ENCODE measurements around the gene AMDHD2. TPM values are rescaled to one million over a fixed set of nuclear protein-coding genes. Genes with fewer than 3 reads are reported as not detected.
A peak's percentile ranks its signal among the peaks of the same experiment; 100 is the strongest.

The AMDHD2 gene
- total RNA-seq, 1 donor from 2014 or later: 46.4 TPM

DNA sequence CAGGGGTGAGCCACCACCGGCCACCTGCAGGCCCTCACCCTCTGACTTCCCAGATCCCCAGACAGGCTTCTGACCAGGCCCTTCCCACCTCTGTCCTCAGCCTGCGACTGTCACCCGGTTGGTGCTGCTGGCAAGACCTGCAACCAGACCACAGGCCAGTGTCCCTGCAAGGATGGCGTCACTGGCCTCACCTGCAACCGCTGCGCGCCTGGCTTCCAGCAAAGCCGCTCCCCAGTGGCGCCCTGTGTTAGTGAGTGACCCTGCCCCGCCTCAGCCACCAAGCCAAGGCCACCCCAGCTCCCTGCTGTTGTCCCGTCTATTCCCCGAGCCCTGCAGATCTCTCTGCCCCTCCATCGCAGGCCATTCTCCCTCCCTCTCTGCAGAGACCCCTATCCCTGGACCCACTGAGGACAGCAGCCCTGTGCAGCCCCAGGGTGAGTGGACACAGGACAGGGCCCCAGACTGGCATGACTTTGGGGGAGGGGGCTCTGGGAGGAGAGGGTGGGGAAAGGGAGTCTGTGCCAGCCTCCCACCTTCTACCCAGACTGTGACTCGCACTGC, 47.2 kb upstream of the AMDHD2 start:
- Mint-ChIP-seq H3K36me3 (no peaks in the 10 kb centered on the region), H3K27me3 (ENCODE audit: low read depth) (peaks cover 3% of the 10 kb centered on the region)
- TF ChIP-seq, protein P1, sequence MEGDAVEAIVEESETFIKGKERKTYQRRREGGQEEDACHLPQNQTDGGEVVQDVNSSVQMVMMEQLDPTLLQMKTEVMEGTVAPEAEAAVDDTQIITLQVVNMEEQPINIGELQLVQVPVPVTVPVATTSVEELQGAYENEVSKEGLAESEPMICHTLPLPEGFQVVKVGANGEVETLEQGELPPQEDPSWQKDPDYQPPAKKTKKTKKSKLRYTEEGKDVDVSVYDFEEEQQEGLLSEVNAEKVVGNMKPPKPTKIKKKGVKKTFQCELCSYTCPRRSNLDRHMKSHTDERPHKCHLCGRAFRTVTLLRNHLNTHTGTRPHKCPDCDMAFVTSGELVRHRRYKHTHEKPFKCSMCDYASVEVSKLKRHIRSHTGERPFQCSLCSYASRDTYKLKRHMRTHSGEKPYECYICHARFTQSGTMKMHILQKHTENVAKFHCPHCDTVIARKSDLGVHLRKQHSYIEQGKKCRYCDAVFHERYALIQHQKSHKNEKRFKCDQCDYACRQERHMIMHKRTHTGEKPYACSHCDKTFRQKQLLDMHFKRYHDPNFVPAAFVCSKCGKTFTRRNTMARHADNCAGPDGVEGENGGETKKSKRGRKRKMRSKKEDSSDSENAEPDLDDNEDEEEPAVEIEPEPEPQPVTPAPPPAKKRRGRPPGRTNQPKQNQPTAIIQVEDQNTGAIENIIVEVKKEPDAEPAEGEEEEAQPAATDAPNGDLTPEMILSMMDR (IDR thresholded peaks at IDR 0.05; ENCODE audit: unreplicated experiment): no peak

DNA sequence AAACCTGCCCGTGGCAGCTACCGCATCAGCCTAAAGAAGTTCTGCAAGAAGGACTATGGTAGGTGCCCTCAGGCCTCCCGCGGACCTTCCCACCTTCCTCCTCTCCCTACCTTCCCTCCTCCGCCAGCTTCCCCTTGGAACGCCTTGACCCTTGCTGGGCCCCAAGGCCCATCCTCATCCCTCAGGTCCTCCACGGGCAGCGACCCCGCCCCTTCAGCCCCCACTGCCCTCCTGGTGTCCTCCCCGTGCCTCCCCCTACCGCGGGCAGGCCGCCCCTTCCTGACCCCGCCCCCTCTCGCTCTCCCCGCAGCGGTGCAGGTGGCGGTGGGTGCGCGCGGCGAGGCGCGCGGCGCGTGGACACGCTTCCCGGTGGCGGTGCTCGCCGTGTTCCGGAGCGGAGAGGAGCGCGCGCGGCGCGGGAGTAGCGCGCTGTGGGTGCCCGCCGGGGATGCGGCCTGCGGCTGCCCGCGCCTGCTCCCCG, 46.7 kb upstream of the AMDHD2 start:
- Mint-ChIP-seq H3K4me3 (peak overlapping the region; percentile 67), H3K9me3 (no peaks in the 10 kb centered on the region), H3K36me3 (no peaks in the 10 kb centered on the region), H3K27ac (no peak overlapping the region), H3K4me1 (peaks cover 37% of the 10 kb centered on the region), H3K27me3 (ENCODE audit: low read depth) (peaks cover 3% of the 10 kb centered on the region)
- no peak for DNase-seq (ENCODE audit: low spot score in 2 of 2, unreplicated experiment in 2 of 2)
- TF ChIP-seq, protein P1 (IDR thresholded peaks at IDR 0.05; ENCODE audit: unreplicated experiment): no peak

More for the DNA sequence above, 47.2 kb upstream of the AMDHD2 start:
- no peak overlapping the region for H3K27ac Mint-ChIP-seq
- no peaks in the 10 kb centered on the region for H3K9me3 Mint-ChIP-seq
- no peak for DNase-seq (ENCODE audit: low spot score in 2 of 2, unreplicated experiment in 2 of 2)
- peaks cover 38% of the 10 kb centered on the region for H3K4me1 Mint-ChIP-seq
- peak overlapping the region; percentile 67 for H3K4me3 Mint-ChIP-seq

DNA sequence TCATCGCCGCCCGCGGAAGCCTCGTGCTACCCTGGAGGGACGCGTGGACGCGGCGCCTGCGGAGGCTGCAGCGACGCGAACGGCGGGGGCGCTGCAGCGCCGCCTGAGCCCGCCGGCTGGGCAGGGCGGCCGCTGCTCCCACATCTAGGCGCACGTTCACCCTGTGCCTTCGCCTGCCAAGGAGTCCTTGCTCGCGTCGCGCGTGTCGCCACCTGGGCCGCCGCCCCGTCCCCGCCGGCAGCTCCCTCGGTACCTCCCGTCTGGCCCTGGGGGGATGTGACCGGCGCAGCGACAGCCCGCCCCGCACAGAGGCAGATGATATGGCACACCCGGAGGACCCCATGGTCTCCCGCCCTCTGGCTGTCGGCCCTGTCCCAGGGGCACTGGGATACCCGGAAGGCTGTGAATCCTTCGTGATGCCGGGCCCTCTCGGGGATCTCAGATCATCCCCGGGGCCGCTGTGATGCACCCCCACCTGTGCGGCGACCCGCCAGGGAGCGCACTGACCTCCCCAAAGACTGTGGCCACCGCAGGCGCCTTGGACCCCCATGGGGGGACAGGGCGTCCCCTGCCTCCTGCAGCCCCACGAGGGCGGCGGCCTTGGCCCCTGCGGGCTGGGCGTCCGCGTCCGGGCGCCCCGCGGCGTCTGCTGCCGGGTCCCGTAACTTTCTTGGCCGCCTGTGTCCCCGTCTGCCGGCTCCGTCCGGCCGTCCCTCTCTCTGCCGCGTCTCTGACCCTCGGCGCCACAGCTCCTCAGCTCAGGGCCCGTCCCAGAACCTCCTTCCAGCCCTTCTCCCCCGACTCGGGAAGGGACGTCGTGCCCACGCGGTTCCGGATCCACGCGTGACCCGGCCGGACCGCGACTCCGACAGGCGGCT, 45.9 kb upstream of the AMDHD2 start:
- Mint-ChIP-seq H3K9me3 (no peaks in the 10 kb centered on the region), H3K4me3 (peak overlapping the region; percentile 65), H3K27me3 (ENCODE audit: low read depth) (peaks cover 3% of the 10 kb centered on the region), H3K27ac (no peak overlapping the region), H3K4me1 (peaks cover 33% of the 10 kb centered on the region), H3K36me3 (no peaks in the 10 kb centered on the region)
- TF ChIP-seq, protein P1 (IDR thresholded peaks at IDR 0.05; ENCODE audit: unreplicated experiment): no peak
- peak in 1 of 2 experiments; percentile 58 for DNase-seq (ENCODE audit: low spot score in 2 of 2, unreplicated experiment in 2 of 2)

DNA sequence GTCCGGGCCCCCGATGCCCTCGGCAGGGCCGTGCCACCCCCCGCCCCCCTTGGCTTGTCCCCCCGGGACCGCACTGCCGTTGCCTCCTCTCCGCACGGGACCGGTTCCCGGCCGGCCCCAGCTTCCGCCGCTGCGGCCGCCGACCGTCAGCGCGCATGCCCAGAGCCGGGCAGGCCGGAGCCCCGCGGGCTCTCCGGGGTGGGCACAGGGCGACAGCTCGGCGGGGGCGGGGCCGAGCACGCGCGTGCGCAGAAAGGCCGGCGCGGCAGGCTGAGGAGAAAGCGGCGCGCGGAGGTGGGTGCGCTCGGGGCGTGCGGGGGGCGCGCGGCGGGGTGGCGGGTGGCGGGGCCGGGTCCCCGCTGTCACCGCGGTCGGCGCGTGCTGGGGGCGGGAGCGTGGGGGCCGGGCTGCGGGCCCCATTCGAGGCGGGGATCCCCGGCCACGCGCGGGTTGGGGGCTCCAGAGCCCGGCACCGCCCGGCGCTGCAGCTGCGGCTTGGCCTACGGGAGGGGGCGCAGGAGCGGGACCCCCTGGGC, 45.2 kb upstream of the AMDHD2 start, which contains the start of gene TBC1D24:
Gene TBC1D24 (plus strand): TSS at position 251 of the 536 bp plus-strand sequence. CDS start 21,022 bp downstream, outside the sequence.
- Mint-ChIP-seq H3K9me3 (no peaks in the 10 kb centered on the region), H3K27me3 (ENCODE audit: low read depth) (peaks cover 3% of the 10 kb centered on the region), H3K4me3 (peak within 1 kb of the TSS; percentile 68), H3K4me1 (peaks cover 26% of the 10 kb centered on the region), H3K36me3 (no peaks in the 10 kb centered on the region), H3K27ac (no peak within 1 kb of the TSS)
- DNase-seq (ENCODE audit: low spot score in 2 of 2, unreplicated experiment in 2 of 2): peak; percentile 90 to 94
- TF ChIP-seq, protein P1 (IDR thresholded peaks at IDR 0.05; ENCODE audit: unreplicated experiment): no peak

DNA sequence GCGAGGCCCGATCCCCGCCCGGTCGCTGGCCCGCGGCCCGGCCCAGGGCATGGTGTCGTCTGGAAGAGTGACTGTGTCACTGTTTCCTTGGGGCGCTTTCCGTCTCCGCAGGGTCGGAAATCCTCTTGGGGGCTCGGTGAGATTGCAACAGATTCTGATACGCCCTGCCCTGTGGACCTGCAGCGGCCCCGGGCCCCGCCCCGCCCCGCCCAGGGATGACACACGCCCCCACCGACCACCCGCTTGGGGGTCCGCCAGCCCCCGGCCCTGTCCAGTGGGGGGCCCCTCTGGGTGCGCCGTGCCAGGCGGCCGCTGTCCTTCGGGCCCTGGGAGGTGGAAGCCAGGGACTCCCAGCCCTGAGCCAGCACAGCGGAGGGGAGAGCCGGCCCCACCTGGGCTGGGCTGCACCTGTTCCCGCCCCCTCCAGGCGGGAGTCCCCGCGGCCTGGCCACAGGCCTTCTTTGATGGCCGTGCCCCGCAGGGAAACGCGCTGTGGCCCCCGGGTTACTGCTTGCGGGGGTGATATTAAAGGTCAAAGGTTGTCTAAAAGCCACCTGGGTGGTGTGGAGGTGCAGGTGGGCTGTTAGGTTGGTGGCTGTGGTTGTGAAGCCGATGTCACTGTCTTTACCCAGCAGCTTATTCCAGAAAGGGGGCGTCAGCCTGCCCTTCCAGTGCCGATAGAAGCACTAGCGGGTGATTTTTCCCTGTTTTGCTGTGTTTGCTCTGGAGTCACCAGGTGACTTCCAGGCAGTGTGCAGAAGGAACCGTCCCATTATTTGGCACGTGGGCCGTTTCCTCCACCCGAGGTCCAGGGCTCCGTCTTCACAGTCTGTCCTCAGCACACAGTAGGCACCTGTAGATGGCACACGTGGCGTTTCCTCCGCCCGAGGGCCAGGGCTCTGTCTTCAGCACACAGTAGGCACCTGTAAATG, 44.5 kb upstream of the AMDHD2 start:
- no peak for DNase-seq (ENCODE audit: low spot score in 2 of 2, unreplicated experiment in 2 of 2)
- peaks cover 3% of the 10 kb centered on the region for H3K27me3 Mint-ChIP-seq (ENCODE audit: low read depth)
- H3K4me1 Mint-ChIP-seq: peaks cover 19% of the 10 kb centered on the region
- peak overlapping the region; percentile 68 for H3K4me3 Mint-ChIP-seq
- no peaks in the 10 kb centered on the region for H3K9me3 Mint-ChIP-seq
- no peak overlapping the region for H3K27ac Mint-ChIP-seq
- TF ChIP-seq, protein P1 (IDR thresholded peaks at IDR 0.05; ENCODE audit: unreplicated experiment): no peak
- H3K36me3 Mint-ChIP-seq: no peaks in the 10 kb centered on the region
